Left ventricle myocardium inferior (tissue), 1 donor: ENCODE measurements around the gene PCED1A. TPM values are rescaled to one million over a fixed set of nuclear protein-coding genes. Genes with fewer than 3 reads are reported as not detected.

ENCODE experiments used
- DNase-seq: peaks from one replicate; pipeline ENCODE4 v3.0.0-alpha.2; 2020
- H3K27ac ChIP-seq: fragments of 200-600 bp; replicated peaks from 2 replicates; pipeline ENCODE4 v1.8.0; 2021
- H3K27me3 ChIP-seq: fragments of 200-600 bp; 2 replicates; pipeline ENCODE4 v1.8.0; 2021; ENCODE audit warnings: low read depth
- H3K36me3 ChIP-seq: fragments of 200-600 bp; 2 replicates; pipeline ENCODE4 v1.8.0; 2021
- H3K4me1 ChIP-seq: fragments of 200-600 bp; 2 replicates; pipeline ENCODE4 v1.8.0; 2021
- H3K4me3 ChIP-seq: fragments of 200-600 bp; 2 replicates; pipeline ENCODE4 v1.8.0; 2021; ENCODE audit warnings: mild to moderate bottlenecking, moderate library complexity
- H3K9me3 ChIP-seq: fragments of 200-600 bp; replicated peaks from 2 replicates; pipeline ENCODE4 v1.8.0; 2021
- intact Hi-C: fragments of 100-400 bp; cut with micrococcal nuclease; formaldehyde crosslinking; loops from one replicate; pipeline ENCODE4 v1.11.0; 2022
- total RNA-seq: library from RNA; stranded (reverse); fragmentation: NEBNext Ultra II Directional; extraction: Animal tissue kit (Norgen Biotek cat#: 25700); gene quantifications from one replicate; pipeline ENCODE4 v1.2.1, GENCODE V29; 2021
- TF ChIP-seq, protein P1 (sequence below): fragments of 200-600 bp; IDR thresholded peaks from 2 replicates; pipeline ENCODE4 v1.8.0; 2021; ENCODE audit warnings: antibody characterized with exemption, mild to moderate bottlenecking, borderline replicate concordance
- donor health status: DM: no; HTN: yes; CAD: no; lungs with severe emphysema.

The PCED1A gene
- total RNA-seq, 1 donor from 2014 or later, result 9.4 TPM

DNA sequence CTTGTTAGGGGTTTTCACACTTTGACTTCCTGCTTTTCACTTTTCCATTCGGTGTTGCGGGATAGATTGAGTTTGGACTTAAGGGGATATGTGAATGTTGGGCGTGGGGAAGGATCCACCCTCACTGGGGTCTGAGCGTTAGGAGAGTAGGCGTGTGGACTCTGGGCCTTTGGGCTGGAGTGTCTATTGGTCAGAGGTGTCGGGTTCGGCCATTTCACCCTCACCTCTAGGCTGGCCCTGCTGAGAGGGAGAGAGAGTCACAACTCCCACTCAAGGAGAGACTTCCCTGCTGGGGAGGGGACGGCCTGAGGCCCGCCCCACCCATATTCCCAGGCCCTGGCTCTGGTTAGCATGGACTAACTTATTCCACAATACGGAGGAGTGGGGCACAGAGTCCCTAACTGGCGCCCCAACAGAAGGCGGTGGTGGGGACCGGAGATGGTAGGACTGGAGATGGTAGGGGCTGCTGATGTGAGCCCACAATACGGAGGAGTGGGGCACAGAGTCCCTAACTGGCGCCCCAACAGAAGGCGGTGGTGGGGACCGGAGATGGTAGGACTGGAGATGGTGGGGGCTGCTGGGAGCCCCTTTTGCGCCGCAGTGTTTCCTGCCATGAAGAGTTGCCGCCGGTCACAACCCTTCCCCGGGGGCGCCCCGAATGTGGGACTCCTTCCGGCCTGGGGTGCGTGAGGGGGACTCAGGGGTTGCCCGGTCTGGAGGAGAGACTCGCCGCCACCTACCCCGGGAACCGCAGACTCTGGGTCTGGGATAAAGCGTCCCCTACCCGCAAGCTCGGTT, 31.4 kb upstream of the PCED1A start:
- H3K4me1 ChIP-seq, result peaks cover 59% of the 10 kb centered on the region
- peaks cover under 1% of the 10 kb centered on the region for H3K36me3 ChIP-seq
- H3K9me3 ChIP-seq, result no peaks in the 10 kb centered on the region
- intact Hi-C loops, result no loop called here
- no peak for DNase-seq
- TF ChIP-seq, protein P1, sequence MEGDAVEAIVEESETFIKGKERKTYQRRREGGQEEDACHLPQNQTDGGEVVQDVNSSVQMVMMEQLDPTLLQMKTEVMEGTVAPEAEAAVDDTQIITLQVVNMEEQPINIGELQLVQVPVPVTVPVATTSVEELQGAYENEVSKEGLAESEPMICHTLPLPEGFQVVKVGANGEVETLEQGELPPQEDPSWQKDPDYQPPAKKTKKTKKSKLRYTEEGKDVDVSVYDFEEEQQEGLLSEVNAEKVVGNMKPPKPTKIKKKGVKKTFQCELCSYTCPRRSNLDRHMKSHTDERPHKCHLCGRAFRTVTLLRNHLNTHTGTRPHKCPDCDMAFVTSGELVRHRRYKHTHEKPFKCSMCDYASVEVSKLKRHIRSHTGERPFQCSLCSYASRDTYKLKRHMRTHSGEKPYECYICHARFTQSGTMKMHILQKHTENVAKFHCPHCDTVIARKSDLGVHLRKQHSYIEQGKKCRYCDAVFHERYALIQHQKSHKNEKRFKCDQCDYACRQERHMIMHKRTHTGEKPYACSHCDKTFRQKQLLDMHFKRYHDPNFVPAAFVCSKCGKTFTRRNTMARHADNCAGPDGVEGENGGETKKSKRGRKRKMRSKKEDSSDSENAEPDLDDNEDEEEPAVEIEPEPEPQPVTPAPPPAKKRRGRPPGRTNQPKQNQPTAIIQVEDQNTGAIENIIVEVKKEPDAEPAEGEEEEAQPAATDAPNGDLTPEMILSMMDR, result no peak
- peak overlapping the region; percentile 92 for H3K27ac ChIP-seq
- no peaks in the 10 kb centered on the region for H3K27me3 ChIP-seq
- peak overlapping the region; percentile 89 for H3K4me3 ChIP-seq

DNA sequence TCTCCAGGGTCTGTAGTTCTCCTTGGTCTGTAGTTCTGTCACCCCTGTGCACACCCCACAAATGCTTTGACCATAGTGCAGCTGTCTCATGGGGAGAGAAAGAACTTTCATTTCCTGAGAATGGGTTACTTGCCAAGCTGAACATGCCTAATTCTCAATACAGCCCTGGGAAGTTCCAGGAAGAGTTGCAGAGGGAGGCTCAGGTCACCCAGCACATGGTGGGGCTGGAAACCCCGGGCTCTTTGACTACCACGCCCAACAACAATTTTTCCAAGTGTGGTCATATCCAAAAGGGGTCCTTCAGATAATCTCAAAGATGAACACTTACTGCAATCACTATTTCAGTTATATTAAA, 30.6 kb upstream of the PCED1A start:
- DNase-seq, result no peak
- Histone ChIP-seq H3K36me3 (peaks cover 8% of the 10 kb centered on the region), H3K4me3 (no peak overlapping the region), H3K9me3 (no peaks in the 10 kb centered on the region), H3K27ac (no peak overlapping the region), H3K4me1 (peaks cover 56% of the 10 kb centered on the region), H3K27me3 (no peaks in the 10 kb centered on the region)
- TF ChIP-seq, protein P1, result no peak
- intact Hi-C loops, result no loop called here

DNA sequence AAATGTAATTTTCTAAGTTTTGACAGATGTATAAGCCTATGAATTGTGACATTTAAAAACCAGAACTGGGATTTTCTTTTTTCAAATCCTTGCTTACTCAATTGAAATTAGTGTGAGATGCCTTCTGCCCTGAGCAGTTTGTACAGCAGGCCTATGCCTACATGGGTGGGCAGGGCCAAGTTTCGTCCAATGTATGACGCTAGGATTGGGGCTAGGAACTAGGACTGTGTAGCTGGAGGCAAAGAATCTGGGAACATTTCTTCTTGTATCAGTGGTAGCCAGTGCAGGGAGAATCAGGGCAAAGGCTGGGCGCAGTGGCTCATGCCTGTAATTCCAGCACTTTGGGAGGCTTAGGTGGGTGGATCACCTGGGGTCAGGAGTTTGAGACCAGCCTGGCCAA, 28.9 kb upstream of the PCED1A start:
- no peaks in the 10 kb centered on the region for H3K9me3 ChIP-seq
- intact Hi-C loops, result no loop called here
- peaks cover 25% of the 10 kb centered on the region for H3K36me3 ChIP-seq
- TF ChIP-seq, protein P1, result no peak
- H3K27me3 ChIP-seq, result no peaks in the 10 kb centered on the region
- H3K27ac ChIP-seq, result no peak overlapping the region
- H3K4me1 ChIP-seq, result peaks cover 39% of the 10 kb centered on the region
- DNase-seq, result no peak
- no peak overlapping the region for H3K4me3 ChIP-seq

DNA sequence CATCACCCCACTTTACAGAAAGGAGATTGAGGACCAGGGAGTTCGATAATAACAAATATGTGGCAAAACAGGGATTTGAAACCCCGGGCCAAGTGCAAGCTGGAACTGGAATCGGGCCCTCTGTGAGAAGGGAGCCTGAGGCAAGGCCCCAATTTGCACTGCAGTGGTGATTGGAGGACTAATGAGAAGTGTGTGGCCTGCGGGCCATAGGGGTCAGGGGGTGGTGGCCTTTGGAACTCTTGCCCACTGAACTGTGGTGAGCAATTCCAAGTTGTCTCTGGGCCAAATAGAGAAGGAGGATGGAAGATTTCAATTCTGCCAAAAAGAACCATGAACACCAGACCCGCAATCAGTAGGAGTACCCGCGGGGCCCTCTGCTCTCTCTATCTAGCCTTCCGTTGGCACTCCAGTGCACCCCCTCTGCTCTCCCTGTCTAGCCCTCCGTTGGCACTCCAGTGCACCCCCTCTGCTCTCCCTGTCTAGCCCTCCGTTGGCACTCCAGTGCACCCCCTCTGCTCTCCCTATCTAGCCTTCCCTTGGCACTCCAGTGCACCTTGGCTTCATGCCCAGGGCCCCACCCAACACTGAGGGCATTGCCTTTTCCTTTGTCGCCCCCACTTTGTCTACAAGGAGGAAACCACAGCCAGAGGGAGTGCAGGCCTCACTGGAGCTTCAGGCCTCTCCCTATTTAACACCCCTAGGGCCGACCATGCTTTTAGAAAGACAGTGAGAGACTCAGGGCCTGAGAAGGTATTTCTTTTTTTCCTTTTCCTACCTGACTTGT, 26.8 kb upstream of the PCED1A start:
- DNase-seq, result no peak
- H3K4me1 ChIP-seq, result peaks cover 21% of the 10 kb centered on the region
- intact Hi-C loops, result no loop called here

DNA sequence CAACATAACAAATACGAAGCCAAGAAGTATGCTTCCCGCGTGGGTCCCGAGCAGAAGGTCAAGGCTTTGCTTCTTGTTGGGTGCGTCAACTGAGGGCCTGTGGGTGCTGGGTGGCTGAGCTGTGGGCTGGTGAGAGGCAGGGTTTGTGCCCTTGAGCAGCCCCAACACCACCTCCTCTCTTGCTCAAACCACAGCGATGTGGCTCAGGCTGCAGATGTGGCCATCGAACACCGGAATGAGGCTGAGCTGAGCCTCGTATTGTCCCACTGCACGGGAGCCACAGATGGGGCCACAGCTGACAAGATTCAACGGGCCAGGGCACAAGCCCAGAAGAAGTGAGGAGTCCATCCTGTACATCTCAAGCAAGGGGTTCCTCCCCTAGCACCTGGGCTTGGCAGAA, 25.8 kb upstream of the PCED1A start:
- Histone ChIP-seq H3K36me3 (peaks cover 54% of the 10 kb centered on the region), H3K27me3 (no peaks in the 10 kb centered on the region), H3K27ac (no peak overlapping the region), H3K9me3 (no peaks in the 10 kb centered on the region), H3K4me3 (no peak overlapping the region), H3K4me1 (peaks cover 10% of the 10 kb centered on the region)
- TF ChIP-seq, protein P1, result no peak
- DNase-seq, result no peak
- intact Hi-C loops, result no loop called here

More for the DNA sequence above, 26.8 kb upstream of the PCED1A start:
- no peak overlapping the region for H3K4me3 ChIP-seq
- no peaks in the 10 kb centered on the region for H3K27me3 ChIP-seq
- TF ChIP-seq, protein P1, result no peak
- no peak overlapping the region for H3K27ac ChIP-seq
- H3K36me3 ChIP-seq, result peaks cover 43% of the 10 kb centered on the region
- no peaks in the 10 kb centered on the region for H3K9me3 ChIP-seq
